ENCODE measurements around the gene MYOC.

DNA sequence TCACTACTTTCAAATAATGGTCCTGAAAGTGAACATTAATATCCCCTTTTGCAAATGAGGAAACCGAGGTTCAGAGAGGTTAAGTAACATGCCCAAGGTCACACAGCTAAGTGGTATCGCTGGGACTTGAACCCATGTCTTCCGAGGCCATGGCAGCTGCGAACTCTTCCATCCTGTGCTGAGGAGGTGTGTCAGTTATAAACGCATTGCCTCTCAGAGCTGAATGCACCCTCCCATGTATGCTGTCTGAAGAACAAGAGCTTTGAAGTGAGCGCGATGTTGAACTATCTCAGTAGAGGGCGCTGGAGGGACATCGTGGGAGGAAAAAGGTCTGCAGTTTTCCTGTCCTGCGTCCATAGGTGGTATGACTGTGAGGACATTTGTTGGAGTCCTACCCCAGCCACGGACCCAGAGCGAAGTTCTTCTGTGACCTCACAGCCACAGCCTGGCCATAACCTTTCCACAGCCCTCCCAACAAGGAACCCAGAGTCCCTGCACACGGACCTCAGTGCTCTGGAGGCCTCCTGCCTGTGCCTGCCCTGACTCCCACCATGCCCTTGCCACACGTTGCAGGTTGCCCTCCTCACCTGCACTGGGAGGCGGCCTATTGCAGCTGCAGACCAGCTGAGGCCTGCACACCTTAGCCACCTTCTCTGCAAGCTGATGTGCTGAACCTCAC is 7.5 kb downstream of the MYOC start:
- TF ChIP-seq, protein P1, sequence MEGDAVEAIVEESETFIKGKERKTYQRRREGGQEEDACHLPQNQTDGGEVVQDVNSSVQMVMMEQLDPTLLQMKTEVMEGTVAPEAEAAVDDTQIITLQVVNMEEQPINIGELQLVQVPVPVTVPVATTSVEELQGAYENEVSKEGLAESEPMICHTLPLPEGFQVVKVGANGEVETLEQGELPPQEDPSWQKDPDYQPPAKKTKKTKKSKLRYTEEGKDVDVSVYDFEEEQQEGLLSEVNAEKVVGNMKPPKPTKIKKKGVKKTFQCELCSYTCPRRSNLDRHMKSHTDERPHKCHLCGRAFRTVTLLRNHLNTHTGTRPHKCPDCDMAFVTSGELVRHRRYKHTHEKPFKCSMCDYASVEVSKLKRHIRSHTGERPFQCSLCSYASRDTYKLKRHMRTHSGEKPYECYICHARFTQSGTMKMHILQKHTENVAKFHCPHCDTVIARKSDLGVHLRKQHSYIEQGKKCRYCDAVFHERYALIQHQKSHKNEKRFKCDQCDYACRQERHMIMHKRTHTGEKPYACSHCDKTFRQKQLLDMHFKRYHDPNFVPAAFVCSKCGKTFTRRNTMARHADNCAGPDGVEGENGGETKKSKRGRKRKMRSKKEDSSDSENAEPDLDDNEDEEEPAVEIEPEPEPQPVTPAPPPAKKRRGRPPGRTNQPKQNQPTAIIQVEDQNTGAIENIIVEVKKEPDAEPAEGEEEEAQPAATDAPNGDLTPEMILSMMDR (IDR thresholded peaks at IDR 0.05; ENCODE audit: borderline replicate concordance, extremely low read depth, low read length, poor library complexity, severe bottlenecking): peak; percentile 90
- no peak for TF ChIP-seq EZH2 (IDR thresholded peaks at IDR 0.05; ENCODE audit: borderline replicate concordance, low read depth, low read length, severe bottlenecking)

All from DND-41 (cell line).